Mammary epithelial cell (primary cell): ENCODE measurements around the gene RASSF1.

Source experiments
- CTCF ChIP-seq, 2 donors: IDR thresholded peaks in 1 of 2; conservative IDR thresholded peaks in 1 of 2; 2 replicates each; pipeline ENCODE4 v1.5.1; 2011 to 2012; ENCODE audit warnings: inconsistent platforms in 2 of 2, low read length in 2 of 2, mild to moderate bottlenecking in 2 of 2, control low read depth in 1 of 2, low read depth in 1 of 2; ENCODE audit not compliant: insufficient read depth in 1 of 2; ENCODE audit errors: extremely low read depth in 1 of 2
- EZH2 ChIP-seq: IDR thresholded peaks from 2 replicates; pipeline ENCODE4 v1.6.1; 2012; ENCODE audit warnings: low read length, inconsistent platforms, borderline replicate concordance

- TF ChIP-seq CTCF (conservative IDR thresholded peaks at IDR 0.05 in 1 of 2, IDR thresholded peaks at IDR 0.05 in 1 of 2; ENCODE audit: extremely low read depth in 1 of 2, insufficient read depth in 1 of 2, low read depth in 1 of 2, low read length in 2 of 2) (no peak), EZH2 (no peak)
Observed at GRCh38 chr3:50389414-50389767, 48.8 kb upstream of the RASSF1 start.
